Measurements from ENCODE around the gene MAP4K3. TPM values are rescaled to one million over a fixed set of nuclear protein-coding genes. Genes with fewer than 3 reads are reported as not detected.

MAP4K3 gene
- total RNA-seq, 1 experiment from 2014 or later, result 21.4 TPM

GRCh38 chr2:39403311-39403710, 33.8 kb downstream of the MAP4K3 start:
- ChIA-PET RAD21 (ENCODE audit: low non-redundant PET in 1 of 2, low total read pairs in 2 of 2, uncharacterized antibody in 2 of 2, unreplicated experiment in 2 of 2) (no interaction called here), CTCF (no interaction called here), POLR2A (no interaction called here)
- Histone ChIP-seq H3K27ac (ENCODE audit: low read depth, low read length) (no peak overlapping the region), H3K9me2 (ENCODE audit: insufficient read depth) (no peaks in the 10 kb centered on the region), H3K9me3 (ENCODE audit: control insufficient read depth in 1 of 2, insufficient read depth in 1 of 2, low read depth in 1 of 2, low read length in 2 of 2) (no peaks in the 10 kb centered on the region), H3K4me1 (ENCODE audit: control insufficient read depth in 1 of 2, insufficient read depth in 2 of 2, low read length in 2 of 2) (no peaks in the 10 kb centered on the region), H4K20me1 (ENCODE audit: insufficient read depth) (0 out of 2 replicates have a peak, but pooled peaks cover 4% of the 10 kb centered on the region), H3K4me3 (replicated peaks in 1 of 2; ENCODE audit: low read depth in 1 of 2, low read length in 2 of 2) (no peak overlapping the region), H3K9ac (ENCODE audit: low read length) (no peak overlapping the region), H3K4me2 (ENCODE audit: low read length) (no peak overlapping the region), H2AFZ (ENCODE audit: low read depth, low read length, poor library complexity, severe bottlenecking) (no peak overlapping the region), H3K27me3 (ENCODE audit: insufficient read depth, low read length) (no peaks in the 10 kb centered on the region), H3K36me3 (ENCODE audit: control insufficient read depth in 1 of 2, insufficient read depth in 2 of 2, low read length in 2 of 2) (no peaks in the 10 kb centered on the region), H3K79me2 (ENCODE audit: insufficient read depth, low read length) (peaks cover 87% of the 10 kb centered on the region)
- DNase-seq (ENCODE audit: low read depth, low spot score), result no peak
- intact Hi-C loops (cut with micrococcal nuclease), result no loop called here
- no peak for ATAC-seq
- TF ChIP-seq ZBTB33 (IDR thresholded peaks at IDR 0.05; ENCODE audit: extremely low read depth, insufficient replicate concordance, low read length), result no peak
- TF ChIP-seq EZH2phosphoT487 (IDR thresholded peaks at IDR 0.05; ENCODE audit: borderline replicate concordance), result no peak
- TF ChIP-seq CTCF (IDR thresholded peaks at IDR 0.05 in 2 of 3, conservative IDR thresholded peaks at IDR 0.05 in 1 of 3; ENCODE audit: borderline replicate concordance in 1 of 3, insufficient read depth in 1 of 3, low read depth in 2 of 3, low read length in 2 of 3), result no peak
- TF ChIP-seq YY1 (IDR thresholded peaks at IDR 0.05; ENCODE audit: extremely low read depth, insufficient replicate concordance, low read depth, low read length), result no peak
- no peak for TF ChIP-seq REST (IDR thresholded peaks at IDR 0.05; ENCODE audit: low read depth)
- TF ChIP-seq POLR2A (IDR thresholded peaks at IDR 0.05; ENCODE audit: borderline replicate concordance, extremely low read depth, insufficient read depth, insufficient read length), result no peak
- TF ChIP-seq SP1 (IDR thresholded peaks at IDR 0.05; ENCODE audit: low read depth), result no peak
- no peak for TF ChIP-seq SIN3A (IDR thresholded peaks at IDR 0.05; ENCODE audit: low read depth)
- TF ChIP-seq TCF7L2 (IDR thresholded peaks at IDR 0.05; ENCODE audit: borderline replicate concordance, extremely low read depth, insufficient read depth, insufficient read length), result no peak
- TF ChIP-seq EGR1 (IDR thresholded peaks at IDR 0.05; ENCODE audit: low read depth), result no peak
- no peak for TF ChIP-seq SRF (IDR thresholded peaks at IDR 0.05; ENCODE audit: low read depth)
- no peak for TF ChIP-seq CBX3 (IDR thresholded peaks at IDR 0.05; ENCODE audit: low read depth)
- TF ChIP-seq MAX (IDR thresholded peaks at IDR 0.05), result no peak
- no peak for TF ChIP-seq CEBPB (IDR thresholded peaks at IDR 0.05; ENCODE audit: low read depth)
- TF ChIP-seq JUND (IDR thresholded peaks at IDR 0.05), result no peak
- no peak for TF ChIP-seq ZNF274 (IDR thresholded peaks at IDR 0.05; ENCODE audit: low read depth, low read length)
- TF ChIP-seq FOSL1 (IDR thresholded peaks at IDR 0.05; ENCODE audit: low read depth), result no peak
- no peak for TF ChIP-seq ATF3 (IDR thresholded peaks at IDR 0.05)
- TF ChIP-seq ZFX (IDR thresholded peaks at IDR 0.05), result no peak
- no TSS peak for BruUV-seq (replicated peaks)
